SK-N-DZ (cell line): ENCODE data around the gene IP6K3.

Experiments
- DNase-seq: peaks from one replicate; pipeline ENCODE4 v3.0.0-alpha.2; 2015; ENCODE audit warnings: low spot score

IP6K3 gene

GRCh38 chr6:33724102-33725023 is 22.3 kb downstream of the IP6K3 start:
- no peak for DNase-seq

- DNase-seq: no peak
Observed at GRCh38 chr6:33723371-33724085, 23.2 kb downstream of the IP6K3 start.

- DNase-seq: no peak
Observed at GRCh38 chr6:33722103-33722623, 24.5 kb downstream of the IP6K3 start.

GRCh38 chr6:33721508-33721907 is 25.2 kb downstream of the IP6K3 start:
- DNase-seq: no peak

- no peak for DNase-seq
Observed at GRCh38 chr6:33720998-33721397, 25.7 kb downstream of the IP6K3 start.

- DNase-seq: no peak
Observed at GRCh38 chr6:33719326-33719987, 27.2 kb downstream of the IP6K3 start.

GRCh38 chr6:33718713-33719112 is 28.0 kb downstream of the IP6K3 start:
- DNase-seq: no peak

GRCh38 chr6:33717934-33718455 is 28.7 kb downstream of the IP6K3 start:
- DNase-seq: no peak

- no peak for DNase-seq
Observed at GRCh38 chr6:33716890-33717632, 29.6 kb downstream of the IP6K3 start.

GRCh38 chr6:33716379-33716778 is 30.3 kb downstream of the IP6K3 start:
- no peak for DNase-seq

GRCh38 chr6:33714385-33715040 is 32.2 kb downstream of the IP6K3 start:
- no peak for DNase-seq

- DNase-seq: no peak
Observed at GRCh38 chr6:33713786-33714185, 32.9 kb downstream of the IP6K3 start.

GRCh38 chr6:33712914-33713313 is 33.8 kb downstream of the IP6K3 start:
- no peak for DNase-seq

- DNase-seq: peak; percentile 96
Observed at GRCh38 chr6:33711140-33712129, 35.3 kb downstream of the IP6K3 start, which contains the start of gene UQCC2. Gene UQCC2, minus strand, starts transcription at chr6:33711700. Its CDS starts 14 bp downstream, at chr6:33711686.

GRCh38 chr6:33710296-33711121 is 36.2 kb downstream of the IP6K3 start:
- DNase-seq: peak; percentile 26

GRCh38 chr6:33709605-33710295 is 37.0 kb downstream of the IP6K3 start:
- no peak for DNase-seq

GRCh38 chr6:33708516-33709204 is 38.0 kb downstream of the IP6K3 start:
- no peak for DNase-seq
